SH-SY5Y (cell line): ENCODE data around the gene ARSB.

Source experiments
- GATA2 ChIP-seq: IDR thresholded peaks from 2 replicates; pipeline ENCODE4 v1.6.1; 2011; ENCODE audit warnings: mild to moderate bottlenecking, low read depth, low read length
- GATA3 ChIP-seq: IDR thresholded peaks from 2 replicates; pipeline ENCODE4 v1.6.1; 2011; ENCODE audit warnings: low read depth, mild to moderate bottlenecking, low read length, moderate library complexity

- TF ChIP-seq GATA3, result no peak
- TF ChIP-seq GATA2, result no peak
Measured at GRCh38 chr5:78757269-78758053, 227.6 kb downstream of the ARSB start.
